NB4 (cell line): Measurements from ENCODE around the gene CCDC74A.
"Not testable (repeated sequence)": the region's sequence is repeated elsewhere in the genome, so short reads cannot be mapped to it uniquely, and the experiment has no call there.

Experiments used
- MAX ChIP-seq: IDR thresholded peaks from 2 replicates; pipeline ENCODE4 v1.6.1; 2011; ENCODE audit warnings: low read depth, low read length
- TF ChIP-seq, protein P1 (sequence below): IDR thresholded peaks from one replicate; pipeline ENCODE4 v1.5.1; 2012; ENCODE audit warnings: low read depth, low read length

GRCh38 chr2:131531547-131532185, 4.0 kb downstream of the CCDC74A start:
- TF ChIP-seq, protein P1, sequence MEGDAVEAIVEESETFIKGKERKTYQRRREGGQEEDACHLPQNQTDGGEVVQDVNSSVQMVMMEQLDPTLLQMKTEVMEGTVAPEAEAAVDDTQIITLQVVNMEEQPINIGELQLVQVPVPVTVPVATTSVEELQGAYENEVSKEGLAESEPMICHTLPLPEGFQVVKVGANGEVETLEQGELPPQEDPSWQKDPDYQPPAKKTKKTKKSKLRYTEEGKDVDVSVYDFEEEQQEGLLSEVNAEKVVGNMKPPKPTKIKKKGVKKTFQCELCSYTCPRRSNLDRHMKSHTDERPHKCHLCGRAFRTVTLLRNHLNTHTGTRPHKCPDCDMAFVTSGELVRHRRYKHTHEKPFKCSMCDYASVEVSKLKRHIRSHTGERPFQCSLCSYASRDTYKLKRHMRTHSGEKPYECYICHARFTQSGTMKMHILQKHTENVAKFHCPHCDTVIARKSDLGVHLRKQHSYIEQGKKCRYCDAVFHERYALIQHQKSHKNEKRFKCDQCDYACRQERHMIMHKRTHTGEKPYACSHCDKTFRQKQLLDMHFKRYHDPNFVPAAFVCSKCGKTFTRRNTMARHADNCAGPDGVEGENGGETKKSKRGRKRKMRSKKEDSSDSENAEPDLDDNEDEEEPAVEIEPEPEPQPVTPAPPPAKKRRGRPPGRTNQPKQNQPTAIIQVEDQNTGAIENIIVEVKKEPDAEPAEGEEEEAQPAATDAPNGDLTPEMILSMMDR, result not testable (repeated sequence)
- TF ChIP-seq MAX, result not testable (repeated sequence)
